ENCODE measurements around the gene DPP10.
"Not testable (repeated sequence)": the region's sequence is repeated elsewhere in the genome, so short reads cannot be mapped to it uniquely, and the experiment has no call there.

DPP10 gene

DNA sequence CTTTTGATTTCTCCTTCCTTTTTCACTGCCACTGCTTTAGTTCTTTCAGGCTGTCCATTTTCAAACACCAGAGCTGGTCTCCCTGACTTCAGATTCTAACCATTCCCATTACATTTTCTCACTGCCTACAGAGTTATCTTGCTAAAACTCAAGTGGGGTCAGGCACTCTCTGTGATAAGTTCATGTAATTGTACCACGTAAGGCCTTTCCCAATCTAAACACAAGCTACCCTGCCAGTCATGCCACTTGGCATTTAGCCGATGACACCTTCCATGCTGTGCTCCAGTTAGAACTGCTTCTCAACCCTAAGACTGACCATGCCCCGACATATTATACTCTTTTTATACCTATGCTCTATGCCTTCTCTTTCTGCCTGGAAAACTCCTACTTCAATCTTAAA lies 592.4 kb downstream of the DPP10 start:
- no peak for DNase-seq

DNA sequence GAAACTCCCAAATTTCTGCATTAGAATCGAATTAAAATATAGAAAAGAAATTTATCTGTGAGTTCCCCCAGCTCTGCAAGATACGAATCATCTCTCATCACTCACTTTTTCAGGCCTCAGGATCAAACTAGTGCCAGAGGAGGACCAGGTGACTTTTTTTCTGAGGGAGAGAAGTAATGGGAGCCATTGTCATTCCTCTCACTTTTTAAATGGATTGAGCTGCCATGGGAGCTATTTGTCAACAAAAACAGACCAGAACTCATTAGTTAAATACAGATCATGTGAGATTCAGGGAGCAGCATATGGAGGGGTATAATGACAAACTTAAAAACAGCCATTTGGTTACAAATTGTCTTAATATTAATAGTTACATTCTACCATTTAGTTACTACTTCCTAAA lies 594.4 kb downstream of the DPP10 start:
- DNase-seq = no peak

DNA sequence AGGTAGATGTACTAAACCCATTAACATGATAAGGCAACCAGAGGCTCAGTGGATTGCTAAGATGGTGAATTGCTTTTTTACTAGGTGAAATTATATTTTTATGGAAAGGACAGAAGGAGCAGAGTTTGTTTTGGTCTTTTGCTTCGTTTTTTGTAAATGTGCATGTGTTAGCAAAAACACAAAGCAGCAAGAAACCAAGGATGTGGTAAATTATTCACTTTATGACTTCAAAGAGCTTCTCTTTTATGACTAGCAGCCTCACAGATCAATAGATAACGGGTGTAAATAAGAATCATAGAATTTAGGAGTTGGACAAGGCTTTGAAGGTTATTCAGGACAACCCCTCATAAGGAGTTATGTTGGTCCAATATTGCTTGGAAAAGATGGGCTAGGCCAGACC lies 615.0 kb downstream of the DPP10 start:
- DNase-seq = no peak

DNA sequence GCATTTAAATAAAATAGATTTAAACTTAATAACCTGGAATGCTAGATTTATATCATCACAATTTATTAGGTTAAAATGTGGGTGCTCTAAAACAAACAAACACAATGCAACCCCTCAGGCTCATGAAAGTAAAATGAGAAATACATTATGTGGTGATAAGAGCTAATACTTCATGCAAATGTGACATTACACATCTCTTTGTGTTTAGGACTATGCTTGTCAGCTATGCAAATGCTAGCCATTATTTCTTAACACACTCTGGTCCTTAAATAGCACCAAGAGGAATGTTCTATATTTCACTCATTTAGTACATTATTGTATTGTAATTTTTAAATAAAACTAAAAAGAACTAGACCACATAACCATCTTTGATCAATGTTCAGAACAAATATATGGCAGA lies 627.6 kb downstream of the DPP10 start:
- no peak for DNase-seq

DNA sequence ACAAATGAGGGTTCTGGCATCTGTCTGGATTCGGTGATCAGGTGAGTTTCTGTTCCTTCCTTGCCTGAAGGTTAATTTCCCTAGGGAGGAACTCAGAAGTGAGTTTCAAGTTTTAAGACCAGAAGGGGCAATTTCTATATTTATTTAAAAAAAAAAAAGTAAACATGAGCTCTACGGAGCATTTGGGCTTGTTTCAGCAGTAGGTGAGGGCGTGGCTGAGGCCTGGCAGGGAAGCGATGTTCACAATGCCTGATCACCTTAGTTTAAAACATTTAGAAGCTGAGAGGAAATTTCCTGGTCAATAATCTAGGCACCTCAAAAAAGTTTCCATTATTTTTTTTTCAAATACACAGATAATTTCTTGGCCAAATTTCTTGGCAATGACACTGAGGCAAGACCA lies 629.1 kb downstream of the DPP10 start:
- no peak for DNase-seq

DNA sequence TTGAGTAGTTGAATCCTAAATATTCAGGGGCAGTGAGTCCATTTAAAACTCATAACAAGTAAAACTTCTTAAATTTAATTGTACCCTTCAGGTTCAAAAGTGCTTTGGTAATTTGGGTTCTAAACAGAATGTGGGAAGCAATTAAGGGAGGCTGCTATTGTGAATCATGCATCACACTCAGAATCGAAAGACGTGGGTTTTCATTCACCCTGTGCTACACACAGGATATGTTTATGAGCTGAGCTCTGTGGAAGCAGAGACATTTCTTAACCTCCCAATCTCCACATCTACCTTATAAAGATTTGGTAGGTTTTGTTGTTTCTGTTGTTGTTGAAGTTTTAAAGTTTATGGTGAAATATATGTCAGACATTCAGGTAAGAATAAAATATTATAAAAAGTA lies 633.4 kb downstream of the DPP10 start:
- DNase-seq = no peak

DNA sequence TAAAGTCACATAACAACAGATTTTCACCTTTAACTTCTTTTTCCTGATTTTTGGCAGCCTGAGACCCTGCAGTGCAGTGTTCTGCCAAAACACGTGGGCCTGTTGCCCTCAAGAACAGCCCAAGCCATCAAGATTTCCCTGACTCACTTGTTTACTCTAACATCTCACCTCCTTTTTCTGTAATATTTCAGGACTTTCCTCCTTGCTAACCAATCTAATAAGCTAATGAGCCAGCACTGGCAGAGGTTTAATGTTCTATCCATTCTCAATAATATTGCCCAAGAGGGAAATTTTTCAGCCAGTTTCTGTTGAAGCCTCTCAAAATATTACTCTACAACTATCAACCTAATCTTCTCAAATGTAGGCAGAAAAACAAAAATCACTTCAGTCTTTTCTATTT lies 635.2 kb downstream of the DPP10 start:
- DNase-seq = no peak

DNA sequence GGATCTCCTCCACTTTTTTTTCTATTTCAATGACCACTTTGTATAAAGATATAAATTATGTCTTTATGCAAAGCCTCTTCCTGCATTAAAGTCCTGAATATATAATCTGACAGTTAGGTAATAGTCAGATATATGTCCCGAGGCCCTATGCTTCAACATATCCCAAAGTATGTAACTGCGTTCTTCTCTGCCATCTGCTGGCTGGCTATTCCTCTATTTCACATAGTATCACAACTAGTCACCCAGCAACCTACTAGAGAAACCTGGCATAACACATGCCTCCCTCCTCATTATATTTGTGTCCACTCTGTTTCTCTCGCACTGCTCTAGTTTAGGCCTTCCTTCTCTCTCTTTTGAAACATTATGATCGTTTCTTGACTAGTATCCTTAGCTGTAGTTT lies 640.8 kb downstream of the DPP10 start:
- DNase-seq = no peak

DNA sequence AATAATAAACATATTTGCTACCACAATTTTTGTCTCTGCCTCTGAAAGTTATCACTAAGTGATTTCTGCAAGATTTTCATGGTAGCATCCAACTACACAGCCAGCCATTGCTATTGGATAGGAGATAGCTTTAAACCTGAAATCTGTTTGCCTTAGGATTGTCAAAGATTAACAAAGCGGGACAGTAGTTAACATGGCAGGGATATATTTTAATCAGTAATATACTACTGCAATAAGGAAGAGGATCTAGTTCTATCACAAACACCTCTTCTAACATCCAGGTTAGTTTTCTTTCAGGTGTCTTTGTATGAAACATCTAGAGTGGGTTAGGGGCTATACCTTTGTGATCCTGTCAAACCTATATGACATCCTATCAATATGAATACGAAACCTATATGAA lies 641.3 kb downstream of the DPP10 start:
- no peak for DNase-seq

DNA sequence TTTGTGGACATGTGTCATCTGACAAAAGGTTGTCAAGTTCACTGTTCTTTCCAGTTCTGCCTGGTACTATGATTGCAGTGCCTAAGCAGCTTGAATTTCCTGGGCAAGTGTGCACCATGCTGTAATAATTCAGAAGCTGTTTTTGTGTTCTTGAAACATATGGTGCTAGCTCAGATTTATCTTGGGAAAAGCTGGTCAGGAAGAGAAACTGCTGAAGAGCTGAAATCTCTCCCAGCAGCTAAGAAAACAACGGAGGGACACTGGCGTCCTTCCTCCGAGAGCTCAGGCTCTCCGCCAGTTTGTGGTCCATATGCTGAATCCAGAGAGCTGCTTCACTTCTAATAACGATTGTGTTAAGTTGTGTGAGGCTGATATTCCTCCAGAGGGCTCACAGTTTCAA lies 642.0 kb downstream of the DPP10 start:
- no peak for DNase-seq

DNA sequence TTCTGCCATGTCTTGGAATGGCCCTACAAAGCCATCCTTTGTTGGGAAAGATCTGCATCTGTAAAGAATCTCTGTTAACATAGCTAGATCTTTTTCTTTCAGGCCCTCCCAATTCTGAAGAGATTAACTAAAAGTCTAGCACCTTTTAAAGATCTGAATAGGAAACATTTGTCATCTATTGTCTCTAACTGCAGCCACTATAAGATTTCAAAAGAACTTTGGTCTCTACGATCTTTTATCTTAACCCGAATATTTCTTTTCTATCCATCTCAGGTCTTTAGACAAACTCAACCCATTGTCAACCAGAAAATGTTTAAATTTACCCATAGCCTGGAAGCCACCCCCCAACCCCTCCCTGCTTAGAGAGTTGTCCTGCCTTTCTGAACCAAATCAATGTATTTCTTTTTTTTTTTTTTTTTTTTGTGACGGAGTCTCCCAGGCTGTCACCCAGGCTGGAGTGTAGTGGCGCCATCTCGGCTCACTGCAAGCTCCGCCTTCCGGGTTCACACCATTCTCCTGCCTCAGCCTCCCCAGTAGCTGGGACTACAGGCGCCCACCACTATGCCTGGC lies 643.7 kb downstream of the DPP10 start:
- DNase-seq = not testable (repeated sequence)

DNA sequence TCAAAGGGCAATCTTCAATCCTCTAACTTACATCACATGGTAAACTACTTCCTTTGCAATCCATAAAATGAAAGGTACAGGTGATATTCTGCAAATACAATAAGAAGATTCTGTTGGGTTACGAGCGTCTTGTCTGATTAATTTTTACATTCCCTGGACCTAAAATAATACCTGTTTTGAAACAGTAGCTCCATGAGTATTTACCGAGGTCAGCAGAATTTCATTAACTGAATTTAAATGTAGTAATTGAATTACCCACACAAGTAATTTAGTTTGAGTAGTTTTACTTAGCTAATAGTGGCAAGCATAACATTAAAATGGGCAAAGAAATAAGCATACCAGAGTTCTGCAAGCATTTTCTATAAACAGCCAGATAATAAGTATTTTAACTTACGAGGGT lies 652.0 kb downstream of the DPP10 start:
- DNase-seq = no peak

DNA sequence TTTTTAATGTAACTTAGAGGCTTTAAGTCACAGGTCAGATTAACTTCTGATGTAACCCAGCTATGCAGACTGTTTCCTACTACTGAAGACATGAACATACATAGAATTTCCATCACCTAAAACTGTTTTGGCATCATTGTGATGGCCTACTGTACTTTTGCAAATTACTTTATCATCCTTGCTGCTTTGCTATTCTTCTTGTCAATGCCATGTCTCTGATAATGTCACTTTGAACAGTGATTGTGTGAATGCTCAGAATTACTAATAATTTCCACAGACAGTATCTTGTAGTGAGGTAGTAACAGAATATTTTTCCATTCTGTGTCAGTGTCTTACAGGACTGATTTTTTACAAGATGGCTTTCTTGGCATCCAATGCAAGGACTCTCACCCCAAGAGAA lies 663.5 kb downstream of the DPP10 start:
- DNase-seq = no peak

DNA sequence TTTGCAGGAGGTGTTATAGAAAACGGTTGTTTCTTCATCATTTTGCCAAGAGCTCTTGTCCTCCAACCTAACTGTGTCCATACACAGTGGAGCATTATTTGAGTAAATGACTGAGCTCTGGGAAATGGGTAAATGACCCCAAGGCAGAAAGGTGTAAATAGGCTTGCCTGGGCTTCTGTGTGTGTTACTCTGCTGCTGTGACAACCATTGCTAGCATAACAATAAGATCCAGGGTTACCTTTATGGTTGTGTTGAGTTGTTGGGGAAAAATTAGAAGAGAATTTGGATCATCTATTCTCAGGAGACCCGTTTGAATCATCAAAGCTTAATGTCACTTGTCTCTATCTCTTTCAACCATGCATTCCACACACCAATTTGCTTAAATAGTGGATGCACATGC lies 672.7 kb downstream of the DPP10 start:
- no peak for DNase-seq

DNA sequence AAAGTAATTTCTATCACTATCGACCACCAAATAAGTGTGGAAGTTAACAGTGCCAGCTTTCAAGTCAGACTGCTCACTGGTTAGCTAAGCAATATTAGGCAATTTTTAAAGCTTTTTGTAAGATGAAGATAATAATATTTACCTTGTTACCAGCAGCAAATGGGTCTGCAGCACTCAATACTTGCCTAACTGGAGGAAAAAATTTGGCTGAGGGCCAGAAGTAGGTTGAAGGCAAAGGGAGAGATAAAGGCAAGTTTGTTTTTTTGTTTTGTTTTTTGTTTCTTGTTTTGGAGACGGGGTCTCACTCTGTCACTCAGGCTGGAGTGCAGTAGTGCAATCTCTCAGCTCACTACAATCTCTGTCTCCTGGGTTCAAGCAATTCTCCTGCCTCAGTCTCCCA lies 675.9 kb downstream of the DPP10 start:
- DNase-seq = no peak

DNA sequence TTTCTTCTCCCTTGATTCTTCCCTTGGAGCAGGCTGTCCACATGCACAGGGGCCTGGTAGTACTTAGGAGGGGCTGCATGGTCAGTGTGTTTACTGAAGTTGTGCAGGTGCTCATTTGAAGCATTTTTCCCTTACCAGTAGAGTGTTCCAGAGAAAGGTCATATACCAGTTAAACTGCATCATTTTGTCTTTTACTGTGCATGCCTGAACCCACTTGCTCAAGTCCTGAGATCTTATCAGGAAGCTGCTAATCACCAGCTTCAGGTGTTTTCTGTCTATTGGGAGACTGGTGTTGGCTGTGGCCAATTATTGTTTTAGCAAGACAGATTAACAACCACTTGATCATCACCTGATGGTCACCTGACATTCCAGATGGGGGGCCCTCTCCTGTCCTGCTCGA lies 676.6 kb downstream of the DPP10 start:
- no peak for DNase-seq

DNA sequence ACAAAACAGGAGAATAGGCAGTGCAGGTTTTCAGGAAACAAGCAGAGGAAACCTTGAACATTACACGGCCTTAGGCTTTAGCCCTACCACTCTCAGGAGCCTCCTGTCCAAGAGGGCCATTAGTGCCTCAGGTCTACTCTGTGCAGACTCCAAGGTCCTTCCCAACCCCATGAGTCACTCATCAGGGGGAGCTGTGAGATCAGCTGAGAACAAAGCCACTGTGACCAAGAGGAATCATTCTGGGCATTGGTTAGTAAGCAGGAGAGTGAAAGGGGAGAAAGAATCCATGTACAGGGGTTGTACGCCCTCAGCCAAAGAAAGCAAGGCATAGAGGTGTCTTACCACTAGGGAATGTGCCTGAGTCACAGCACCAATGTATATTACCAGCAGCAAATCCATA lies 680.3 kb downstream of the DPP10 start:
- no peak for DNase-seq

DNA sequence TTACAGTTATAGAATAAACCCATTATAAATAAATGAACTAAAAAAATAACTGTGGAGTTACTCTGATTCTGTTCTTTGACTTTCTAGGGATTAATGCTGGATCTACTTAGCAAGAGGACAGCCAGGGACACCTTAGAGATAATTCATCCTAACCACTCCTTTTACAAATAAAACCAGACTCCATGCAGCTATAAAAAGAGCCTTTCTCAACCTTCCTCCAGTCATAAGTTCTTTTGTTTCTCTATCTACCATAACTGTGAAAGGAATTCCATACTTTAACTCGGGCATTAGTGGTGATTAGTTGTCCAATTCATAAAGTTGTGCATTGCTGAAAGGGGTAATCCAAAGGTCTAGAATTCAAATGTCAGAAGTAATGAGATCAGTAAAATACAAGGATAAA lies 682.4 kb downstream of the DPP10 start:
- no peak for DNase-seq

DNA sequence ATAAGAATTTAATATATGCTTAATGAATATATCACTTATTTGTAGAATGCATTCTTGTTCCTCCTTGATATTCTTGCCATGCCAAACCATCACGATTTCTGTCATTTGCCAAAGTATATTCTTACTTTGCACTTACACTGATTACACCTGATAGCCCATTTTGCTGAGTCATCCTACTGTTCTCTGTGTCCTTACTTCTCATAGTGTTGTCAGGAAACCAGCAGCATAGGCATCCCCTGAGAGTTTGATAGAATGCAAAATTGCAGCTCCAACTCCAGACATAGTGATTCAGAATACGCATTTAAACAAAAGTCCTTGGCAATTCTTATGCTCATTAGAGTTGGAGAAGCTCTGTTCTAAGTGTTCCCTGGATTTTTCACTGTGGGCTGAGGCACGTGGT lies 687.1 kb downstream of the DPP10 start:
- no peak for DNase-seq

DNA sequence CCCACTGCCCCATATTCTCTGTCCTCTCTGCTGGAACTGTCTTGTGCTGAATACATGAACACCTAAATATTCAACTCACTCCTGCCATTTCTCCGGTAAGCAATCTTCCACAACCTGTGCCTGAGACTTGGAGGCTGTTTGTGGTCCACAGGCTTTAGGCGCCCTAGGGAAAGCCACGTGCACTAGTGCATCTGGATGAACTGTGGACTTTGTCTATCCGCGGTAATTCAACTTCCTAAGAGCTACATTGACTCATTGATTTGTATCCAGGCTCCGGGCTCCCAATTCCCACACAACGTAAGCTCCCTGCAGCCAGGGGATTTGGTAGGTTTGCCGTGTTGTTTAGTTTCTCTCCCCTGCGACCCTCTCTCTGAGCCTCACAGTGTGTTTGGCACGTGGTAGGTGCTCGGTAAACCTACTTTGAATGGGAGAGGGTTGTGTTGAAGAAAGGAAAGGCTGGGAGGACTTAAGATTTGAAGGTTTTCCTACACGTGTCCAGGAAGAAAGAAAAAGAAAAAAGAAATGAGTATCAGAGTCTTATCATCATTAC lies 718.2 kb downstream of the DPP10 start:
- no peak for DNase-seq

DNA sequence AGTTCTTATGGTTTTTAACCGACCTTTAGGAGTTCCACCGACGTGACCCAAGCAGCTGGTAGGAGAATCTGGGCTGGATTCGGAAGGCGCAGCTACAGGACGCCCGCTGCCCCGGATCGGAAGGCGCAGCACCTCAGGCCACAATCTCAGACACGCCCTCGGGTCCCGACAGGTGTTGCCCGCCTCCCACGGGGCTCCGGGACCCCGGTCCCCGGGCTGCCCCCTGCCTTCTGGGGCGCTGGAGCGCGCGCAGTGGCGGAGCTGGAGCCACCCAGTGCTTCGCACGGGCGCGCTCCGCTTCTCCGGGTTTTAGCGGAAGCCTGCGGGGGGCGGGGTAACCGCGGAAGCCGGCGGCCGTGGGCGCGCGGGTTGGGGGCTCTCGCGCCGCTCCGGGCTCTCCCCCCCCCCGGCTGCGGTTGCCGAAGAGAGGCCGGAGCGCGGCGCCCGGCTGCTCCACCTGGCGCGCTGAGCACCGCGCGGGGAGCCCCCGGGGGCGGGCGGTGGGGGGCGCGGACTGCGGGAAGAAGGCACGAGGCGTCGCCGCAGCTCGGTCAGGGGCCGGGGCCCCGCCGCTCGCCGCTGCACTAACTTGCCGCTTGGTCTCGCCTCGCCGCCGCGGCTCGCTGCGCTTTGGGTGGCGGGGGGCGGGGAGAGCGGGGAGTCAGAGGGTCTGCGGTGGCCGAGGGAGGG lies 718.8 kb downstream of the DPP10 start:
- no peak for DNase-seq

DNA sequence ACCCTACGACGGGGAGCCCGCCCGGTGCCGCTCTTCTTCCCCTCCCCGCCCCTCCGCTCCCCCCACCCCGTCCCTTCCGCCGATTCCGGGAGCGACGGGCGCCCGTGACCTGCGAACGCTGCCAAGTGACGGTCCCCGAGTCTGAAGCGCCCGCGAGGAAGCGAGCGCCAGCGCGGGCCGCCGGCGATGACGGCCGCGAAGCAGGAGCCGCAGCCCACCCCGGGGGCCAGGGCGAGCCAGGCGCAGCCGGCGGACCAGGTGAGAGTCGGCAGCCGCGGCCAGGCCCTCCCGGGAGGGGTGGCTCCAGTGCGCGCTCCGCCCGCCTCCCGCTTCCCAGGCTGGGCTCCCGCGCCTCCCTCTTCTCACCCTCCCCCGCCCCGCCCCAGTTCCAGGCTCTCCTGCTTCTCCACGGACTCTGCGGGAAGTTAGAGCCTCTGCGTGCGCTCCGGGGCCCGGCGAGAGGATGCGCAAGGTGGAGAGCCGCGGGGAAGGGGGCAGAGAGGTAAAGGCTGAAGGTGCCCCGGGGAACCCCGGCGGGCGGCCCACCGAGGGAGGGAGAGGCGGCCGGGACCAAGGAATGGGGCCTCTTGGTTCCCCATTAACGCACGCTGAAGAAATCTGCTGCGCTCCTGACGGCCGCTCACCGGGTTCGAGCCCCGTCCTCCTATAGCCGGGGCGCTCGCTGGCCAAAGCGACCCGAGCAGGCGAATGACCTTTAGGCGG lies 719.5 kb downstream of the DPP10 start:
- DNase-seq = no peak

DNA sequence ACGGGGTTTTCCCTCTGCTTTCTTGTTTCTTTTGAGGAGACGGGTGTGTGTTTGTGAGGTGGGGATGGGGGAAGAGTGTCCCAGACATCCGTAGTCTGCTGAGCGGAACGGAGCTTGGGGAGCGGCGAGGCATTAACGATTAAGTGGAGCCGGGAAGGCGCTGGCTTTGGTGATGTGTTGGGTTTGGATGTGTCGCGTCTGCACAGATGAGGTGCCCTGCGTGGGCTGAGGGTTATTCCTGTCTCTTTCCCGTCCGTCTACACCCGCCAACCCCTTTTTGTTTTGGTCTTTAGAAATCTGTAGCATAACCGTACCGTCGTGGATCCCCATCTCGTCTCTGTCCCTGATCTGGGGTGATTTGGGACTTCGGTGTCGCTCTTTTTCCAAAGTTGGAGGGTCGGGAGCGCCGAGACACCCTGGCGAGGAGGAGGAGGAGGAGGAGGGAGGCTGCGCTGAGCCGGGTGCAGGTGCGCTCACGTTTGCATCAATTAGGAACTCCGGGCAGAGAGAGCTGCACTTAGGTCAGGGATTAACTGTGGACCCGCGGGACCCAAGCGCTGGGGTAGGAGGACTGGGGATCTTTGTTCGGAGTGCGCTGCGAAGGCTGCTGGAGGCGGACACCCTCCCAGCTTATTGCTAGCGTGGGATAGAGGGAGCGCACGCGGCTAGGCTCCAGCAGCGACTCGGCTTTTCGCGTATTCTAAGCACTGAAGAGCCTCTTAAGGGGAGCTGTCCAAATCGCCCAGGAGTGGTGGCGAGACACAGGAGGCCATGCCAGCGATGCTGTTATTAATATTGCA lies 720.3 kb downstream of the DPP10 start:
- DNase-seq = no peak

DNA sequence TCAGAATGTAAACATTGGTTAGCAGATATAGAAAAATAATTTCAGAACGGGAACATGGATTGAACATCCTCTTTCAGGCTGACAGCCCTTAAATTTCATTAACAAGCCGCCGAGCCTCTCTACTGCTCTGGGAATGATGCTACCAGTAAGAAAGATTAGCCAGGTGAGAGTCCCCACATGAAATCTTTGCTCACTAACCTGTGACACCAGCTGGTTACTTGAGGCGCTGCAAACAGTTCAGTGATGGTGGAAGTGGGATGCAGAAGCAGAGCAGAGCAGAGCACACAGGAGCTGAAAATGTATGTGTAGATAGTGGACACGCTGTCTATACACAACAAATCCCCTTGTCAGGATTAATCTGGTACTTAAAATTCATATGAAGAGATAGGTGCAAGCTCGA lies 721.1 kb downstream of the DPP10 start:
- no peak for DNase-seq

Measured in NCI-H2171 (cell line).